HG02798 (cell line): ENCODE results near the gene SPTBN1.

ENCODE experiments used
- ATAC-seq: cut with Tn5 transposase; IDR thresholded peaks from one replicate; pipeline ENCODE4 v1.9.1; 2021; ENCODE audit warnings: mild to moderate bottlenecking; ENCODE audit not compliant: unreplicated experiment, poor library complexity

The SPTBN1 gene

GRCh38 chr2:54663424-54664030 is 207.4 kb downstream of the SPTBN1 start:
- no peak for ATAC-seq

DNA sequence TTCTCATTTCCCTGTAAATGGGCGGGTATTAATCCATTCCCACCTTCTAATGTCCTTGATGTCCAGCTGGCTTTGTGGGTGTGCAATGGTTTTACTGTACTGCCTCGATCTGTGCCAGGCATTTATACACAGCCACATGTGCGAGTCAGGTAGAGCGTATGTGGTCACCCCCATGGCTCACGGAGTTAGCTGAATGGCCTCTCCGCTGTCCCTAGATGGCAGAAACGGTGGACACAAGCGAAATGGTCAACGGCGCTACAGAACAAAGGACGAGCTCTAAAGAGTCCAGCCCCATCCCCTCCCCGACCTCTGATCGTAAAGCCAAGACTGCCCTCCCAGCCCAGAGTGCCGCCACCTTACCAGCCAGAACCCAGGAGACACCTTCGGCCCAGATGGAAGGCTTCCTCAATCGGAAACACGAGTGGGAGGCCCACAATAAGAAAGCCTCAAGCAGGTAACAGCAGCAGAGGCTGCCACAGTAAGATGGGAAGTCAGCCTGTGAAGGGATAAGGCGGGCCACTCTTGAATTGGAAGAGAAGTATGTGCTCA is 208.2 kb downstream of the SPTBN1 start:
- ATAC-seq: no peak

DNA sequence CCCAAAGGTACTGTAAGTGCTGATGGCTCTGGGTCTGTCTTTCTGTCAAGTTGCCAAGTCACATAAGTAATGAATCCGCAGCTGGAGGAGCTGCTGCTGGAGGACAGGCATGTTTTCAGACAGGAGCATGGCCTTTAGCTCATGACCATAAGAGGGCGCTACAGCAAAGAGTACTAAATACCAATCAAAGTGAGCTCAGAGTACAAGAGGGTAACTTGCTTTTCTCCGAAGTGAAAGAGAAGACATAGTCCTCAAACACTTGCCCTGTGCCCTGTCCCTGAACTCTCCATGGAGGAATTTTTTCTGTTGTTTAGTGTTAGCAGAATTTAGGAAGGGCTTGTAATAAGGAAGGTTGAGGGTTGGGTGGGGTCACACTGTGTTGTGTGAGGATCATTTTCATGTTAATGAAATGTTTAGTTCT is 209.3 kb downstream of the SPTBN1 start:
- ATAC-seq: peak; percentile 44

DNA sequence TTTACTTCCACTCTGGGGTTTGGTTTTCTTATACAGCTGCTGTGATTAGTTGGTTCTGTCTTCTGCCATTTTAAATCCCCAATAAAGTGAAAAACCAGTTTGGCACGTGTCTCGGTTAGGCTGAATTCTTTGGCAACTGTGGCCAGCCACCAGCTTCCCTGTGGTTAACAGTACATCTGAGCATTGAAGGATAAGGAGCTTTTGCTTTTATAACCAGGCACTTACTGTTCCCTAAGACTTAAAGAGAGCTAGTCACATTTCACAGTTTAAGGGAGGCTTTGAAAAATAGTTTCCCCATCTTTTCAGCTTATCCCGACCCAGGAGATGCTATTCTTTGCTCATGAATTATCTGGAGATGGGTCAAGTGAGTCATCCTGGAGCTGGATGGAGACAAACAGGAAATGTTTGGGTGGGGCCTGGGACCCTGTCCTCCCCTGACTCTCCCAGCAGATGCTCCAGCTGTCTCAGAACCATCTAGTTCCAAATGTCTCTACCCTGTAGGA is 210.1 kb downstream of the SPTBN1 start:
- no peak for ATAC-seq

- no peak for ATAC-seq
Measured at GRCh38 chr2:54666634-54667265, 210.6 kb downstream of the SPTBN1 start.

GRCh38 chr2:54667266-54667639 is 211.1 kb downstream of the SPTBN1 start:
- no peak for ATAC-seq

DNA sequence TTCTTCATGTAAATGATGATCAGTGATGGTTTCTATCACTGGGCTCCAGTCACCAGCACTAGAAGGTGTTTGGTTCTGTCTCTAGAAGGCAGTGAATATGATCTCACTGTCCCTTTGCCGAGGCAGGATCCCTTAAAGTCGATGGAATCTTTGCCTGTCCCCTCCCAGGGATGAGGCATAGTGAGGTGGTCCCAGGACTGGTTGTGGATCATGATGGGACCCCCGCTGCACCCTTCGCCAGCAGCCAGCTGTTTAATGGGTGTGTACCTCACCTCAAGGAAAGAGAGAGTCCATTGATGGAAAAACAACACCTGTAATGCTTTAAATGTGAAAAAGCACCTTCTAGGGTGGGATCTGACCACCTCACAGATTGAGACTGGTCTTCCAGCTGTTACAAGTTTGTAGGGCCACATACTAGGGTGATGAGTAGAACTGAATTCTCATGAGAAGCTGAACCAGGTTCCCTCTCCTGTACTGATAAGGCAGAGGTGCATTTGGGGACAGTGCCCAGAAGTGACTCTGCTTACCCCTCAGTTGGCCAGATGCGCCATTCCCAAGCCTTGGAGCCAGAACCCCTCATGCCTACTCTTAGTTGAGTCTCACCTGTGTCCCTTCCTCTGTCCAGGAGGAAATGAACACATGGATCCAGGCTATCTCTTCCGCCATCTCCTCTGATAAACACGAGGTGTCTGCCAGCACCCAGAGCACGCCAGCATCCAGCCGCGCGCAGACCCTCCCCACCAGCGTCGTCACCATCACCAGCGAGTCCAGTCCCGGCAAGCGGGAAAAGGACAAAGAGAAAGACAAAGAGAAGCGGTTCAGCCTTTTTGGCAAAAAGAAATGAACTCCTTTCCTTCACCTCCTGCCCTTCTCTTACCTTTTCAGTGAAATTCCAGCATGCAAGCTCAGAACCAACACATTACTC is 211.9 kb downstream of the SPTBN1 start:
- ATAC-seq: no peak

GRCh38 chr2:54668711-54669110 is 212.6 kb downstream of the SPTBN1 start:
- no peak for ATAC-seq

DNA sequence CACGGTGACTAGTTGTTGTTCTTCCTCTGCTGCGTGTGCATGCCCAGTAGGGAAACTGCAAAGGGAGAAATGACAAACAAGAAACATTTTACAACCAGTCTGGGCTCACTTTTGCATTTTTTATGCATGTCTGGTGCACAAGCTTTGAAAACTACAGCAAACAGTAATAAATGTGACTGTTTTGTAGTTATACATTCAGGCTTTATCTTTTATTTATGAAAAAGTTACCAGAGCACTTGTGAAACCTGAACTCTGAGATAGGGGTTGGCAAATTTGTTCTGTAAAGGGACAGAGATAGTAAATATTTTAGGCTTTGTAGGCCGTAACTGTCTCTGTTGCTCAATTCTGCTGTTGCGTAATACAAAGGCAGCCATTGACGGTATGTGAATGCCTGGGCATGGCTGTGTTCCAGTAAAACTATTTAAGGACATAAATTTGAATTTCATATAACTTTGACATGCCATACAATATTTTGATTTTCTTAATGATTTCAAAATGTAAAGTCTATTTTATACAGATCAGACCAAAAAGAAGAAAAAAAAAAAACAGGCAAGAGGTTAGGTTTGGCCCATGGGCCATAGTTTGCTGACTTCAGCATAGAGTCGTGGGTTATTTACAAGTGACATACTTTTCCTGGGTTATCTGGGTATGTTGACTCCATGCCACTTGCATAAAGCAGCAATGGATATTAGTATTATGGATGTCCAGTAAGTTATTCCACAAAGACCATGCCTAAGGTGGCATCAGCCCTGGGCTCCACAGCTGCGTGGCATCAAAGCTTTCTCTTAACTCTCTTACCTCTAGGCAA is 213.8 kb downstream of the SPTBN1 start:
- no peak for ATAC-seq

- no peak for ATAC-seq
Measured at GRCh38 chr2:54670485-54671009, 214.4 kb downstream of the SPTBN1 start.

GRCh38 chr2:54671010-54671409 is 214.9 kb downstream of the SPTBN1 start:
- ATAC-seq: no peak

- ATAC-seq: no peak
Measured at GRCh38 chr2:54671875-54672589, 215.9 kb downstream of the SPTBN1 start.

GRCh38 chr2:54672590-54673456 is 216.7 kb downstream of the SPTBN1 start:
- peak; percentile 62 for ATAC-seq

DNA sequence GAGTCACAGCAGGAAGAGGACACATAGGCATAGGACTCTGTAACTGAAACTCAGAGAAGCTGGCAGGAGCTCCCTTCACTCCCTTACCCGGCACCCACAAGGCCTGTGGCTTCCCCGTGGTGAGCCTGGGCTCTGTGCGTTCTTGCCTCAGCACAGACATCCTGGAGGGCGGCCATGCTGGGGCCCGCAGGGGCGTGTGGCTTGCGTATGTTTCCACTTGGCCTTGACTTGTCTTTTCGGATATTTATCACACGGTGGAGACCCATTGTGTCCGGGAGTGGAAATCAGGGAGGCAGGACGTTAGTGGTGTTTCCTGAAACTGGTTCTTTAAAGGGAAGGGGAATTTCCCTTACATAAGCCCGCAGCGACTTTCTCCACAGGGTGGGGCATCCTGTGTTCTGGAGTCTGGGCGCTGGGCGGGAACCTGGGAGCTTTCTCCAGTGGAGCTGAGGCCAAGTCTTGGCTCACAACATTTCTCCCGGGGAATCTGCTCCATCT is 217.4 kb downstream of the SPTBN1 start:
- ATAC-seq: peak; percentile 48

DNA sequence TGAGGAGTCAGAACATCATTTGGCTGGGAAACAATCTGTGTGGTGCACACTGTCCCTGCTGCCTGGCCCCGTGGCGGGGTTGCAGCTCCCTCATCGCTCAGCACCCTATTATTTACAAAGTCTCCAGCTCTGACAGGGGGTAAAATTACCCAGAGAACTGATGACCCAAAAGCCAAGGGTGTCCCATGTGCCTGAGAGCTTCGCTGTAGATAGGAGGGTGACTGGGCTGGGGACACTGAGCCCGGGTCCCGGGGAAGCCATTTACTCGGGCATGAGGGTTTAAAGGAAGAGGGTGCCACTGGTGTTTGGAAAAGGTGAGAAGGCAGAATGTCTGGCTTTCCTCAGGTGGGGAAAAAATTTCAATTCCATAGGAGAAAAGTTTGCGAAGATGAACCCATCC is 219.2 kb downstream of the SPTBN1 start:
- no peak for ATAC-seq

DNA sequence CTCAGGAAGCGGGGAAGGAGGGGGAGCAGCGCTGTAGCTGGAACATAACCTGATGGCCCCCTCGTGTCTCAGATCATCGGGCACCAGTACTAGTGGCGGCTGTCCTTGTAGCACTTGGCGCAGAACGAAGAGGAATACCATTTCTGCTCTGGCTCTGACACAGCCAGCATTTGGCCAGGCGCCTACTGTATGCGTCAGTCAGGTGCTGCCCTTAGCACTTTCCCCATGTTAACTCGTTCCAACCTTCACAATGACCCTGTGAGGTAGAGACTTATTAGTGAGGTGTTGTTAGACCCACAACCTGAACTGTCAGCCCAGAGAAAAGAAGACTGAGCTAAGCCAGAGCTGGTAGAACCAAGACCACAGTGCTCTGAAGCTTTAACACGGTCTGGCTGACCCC is 219.6 kb downstream of the SPTBN1 start:
- no peak for ATAC-seq

DNA sequence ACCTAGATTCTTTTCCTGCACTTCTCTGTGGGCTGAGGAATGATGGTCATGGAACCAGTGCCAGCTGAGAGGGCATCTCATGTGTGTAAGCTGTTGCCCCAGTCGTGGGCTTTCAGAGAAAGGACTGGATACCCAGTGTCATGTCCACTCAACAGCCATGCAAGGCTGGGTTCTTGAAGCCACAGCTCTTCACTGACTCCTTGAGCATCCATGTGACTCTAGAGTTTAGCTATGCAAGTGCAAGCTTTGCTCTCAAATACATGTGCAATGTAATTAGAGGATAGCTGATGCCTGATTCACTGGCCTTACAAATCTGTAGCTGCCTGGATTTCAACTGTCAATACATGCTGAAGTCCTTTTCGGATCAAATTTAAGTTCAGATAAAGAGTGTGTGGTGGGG is 220.5 kb downstream of the SPTBN1 start:
- no peak for ATAC-seq
